Effector memory CD8-positive, alpha-beta T cell (primary cell): ENCODE data around the gene MAP2.

Source experiments
- ATAC-seq: fragments of 150-1000 bp; cut with Tn5 transposase; replicated peaks from 2 replicates; pipeline ENCODE4 v1.10.0; 2021; ENCODE audit warnings: mild to moderate bottlenecking, moderate library complexity
- DNase-seq, 3 experiments: peaks; one replicate each; pipeline ENCODE4 v3.0.0; 2021
- H3K27ac Mint-ChIP-seq, 2 donors: one replicate each; pipeline ENCODE4 v1.8.0; 2022; ENCODE audit warnings: mild to moderate bottlenecking in 2 of 2, mixed read lengths in 2 of 2, moderate library complexity in 2 of 2
- H3K27me3 Mint-ChIP-seq, 2 donors: one replicate each; pipeline ENCODE4 v1.8.0; 2022; ENCODE audit warnings: mixed read lengths in 2 of 2
- H3K36me3 Mint-ChIP-seq: one replicate; pipeline ENCODE4 v1.8.0; 2022; ENCODE audit warnings: mild to moderate bottlenecking, moderate library complexity, mixed read lengths; ENCODE audit not compliant: insufficient read depth
- H3K4me1 Mint-ChIP-seq, 2 donors: one replicate each; pipeline ENCODE4 v1.8.0; 2022; ENCODE audit warnings: low read depth in 2 of 2, mixed read lengths in 2 of 2
- H3K4me3 Mint-ChIP-seq, 2 donors: one replicate each; pipeline ENCODE4 v1.8.0; 2022; ENCODE audit warnings: mild to moderate bottlenecking in 2 of 2, mixed read lengths in 2 of 2, moderate library complexity in 2 of 2
- H3K9me3 Mint-ChIP-seq, 2 donors: one replicate each; pipeline ENCODE4 v1.8.0; 2022; ENCODE audit warnings: mixed read lengths in 2 of 2

The MAP2 gene

DNA sequence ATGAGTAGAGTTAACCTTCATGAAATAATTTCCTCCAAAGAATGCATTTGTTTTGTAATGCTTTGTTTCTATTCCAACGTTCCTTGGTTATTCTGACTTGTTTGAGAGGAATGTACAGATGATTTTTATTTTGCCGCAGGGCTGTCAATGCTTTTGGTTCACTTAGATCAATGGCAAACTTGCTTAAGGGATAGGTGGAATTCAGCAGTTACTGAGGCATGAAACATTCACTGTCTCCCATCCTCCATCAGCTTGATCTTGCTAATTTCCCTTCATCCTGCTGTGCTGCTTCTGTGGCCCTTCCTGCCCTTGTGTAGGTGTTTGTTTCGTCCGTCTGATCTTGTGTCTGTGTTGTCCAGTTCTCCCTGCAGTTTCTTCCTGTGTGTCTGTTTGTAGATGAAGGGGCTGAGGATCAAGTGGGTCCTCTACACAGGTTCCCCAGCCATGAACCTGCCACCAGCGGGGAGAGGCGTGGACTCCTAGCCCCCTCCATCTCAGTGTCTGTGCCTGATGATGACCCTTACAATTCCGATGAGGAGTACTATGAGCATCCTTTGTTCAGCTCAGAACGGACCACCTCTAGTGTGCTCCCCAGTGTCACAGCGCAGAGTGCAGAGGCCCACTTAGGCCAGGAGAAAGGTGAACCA is 263.6 kb downstream of the MAP2 start:
- no peak for ATAC-seq
- DNase-seq: no peak
- Mint-ChIP-seq H3K4me3 (no peak overlapping the region), H3K36me3 (peaks cover 4% of the 10 kb centered on the region), H3K27ac (no peak overlapping the region), H3K9me3 (no peaks in the 10 kb centered on the region), H3K27me3 (no peaks in the 10 kb centered on the region), H3K4me1 (no peaks in the 10 kb centered on the region)

DNA sequence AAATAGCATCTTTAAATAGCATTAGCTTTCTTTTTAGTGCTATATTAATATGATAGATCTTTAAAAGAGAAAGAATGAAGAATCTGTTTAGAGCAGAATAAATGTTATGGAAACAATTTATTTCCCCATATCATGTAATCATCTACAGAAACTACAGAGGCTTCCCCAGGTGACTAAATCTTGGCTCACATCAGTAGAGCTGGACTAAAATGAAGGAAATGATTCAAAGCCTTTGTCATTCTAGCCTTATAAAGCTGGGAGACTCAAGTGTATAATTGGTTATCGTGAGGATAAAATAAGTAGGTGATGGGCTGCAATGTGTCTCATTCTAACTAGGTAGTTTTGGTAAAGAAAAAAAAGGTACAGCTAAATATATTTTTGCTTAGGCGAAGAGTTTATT is 264.5 kb downstream of the MAP2 start:
- Mint-ChIP-seq H3K36me3 (peaks cover 4% of the 10 kb centered on the region), H3K4me1 (no peaks in the 10 kb centered on the region), H3K27ac (no peak overlapping the region), H3K4me3 (no peak overlapping the region), H3K27me3 (no peaks in the 10 kb centered on the region), H3K9me3 (no peaks in the 10 kb centered on the region)
- ATAC-seq (no peak), DNase-seq (no peak)

DNA sequence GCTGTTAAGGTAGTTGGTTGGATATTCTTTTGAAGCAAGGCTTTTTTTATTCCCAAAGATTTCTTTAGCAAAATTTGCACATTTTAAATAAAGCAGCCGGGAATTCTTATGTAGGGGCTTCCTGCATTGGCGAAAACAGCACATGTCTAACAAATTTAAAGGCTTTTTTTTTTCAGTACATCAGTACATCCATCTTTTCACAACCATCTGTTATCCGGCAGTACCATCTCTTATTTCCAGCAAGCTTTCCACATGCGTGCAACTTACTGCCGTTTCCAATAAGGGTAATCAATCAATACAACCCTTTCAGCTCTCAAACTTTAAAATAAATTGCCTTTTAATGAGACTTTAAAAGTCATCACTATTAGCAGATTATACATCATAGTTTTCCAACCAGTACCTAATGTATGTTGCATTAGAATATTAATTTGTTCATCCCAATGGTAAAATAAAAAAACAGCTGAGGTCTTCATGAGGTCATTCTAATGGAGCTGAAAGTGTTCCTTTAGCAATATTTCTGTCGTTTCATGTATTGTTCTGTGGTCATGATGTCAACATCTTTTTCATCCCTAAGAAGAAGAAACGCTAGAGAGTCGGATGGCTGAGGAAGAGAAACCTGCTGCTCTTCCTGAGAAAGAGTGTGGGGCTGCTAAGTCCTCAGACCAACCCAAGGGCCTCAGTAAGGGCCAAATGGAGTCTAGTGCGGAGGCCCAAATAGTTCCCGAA is 266.3 kb downstream of the MAP2 start:
- no peak overlapping the region for H3K4me3 Mint-ChIP-seq

DNA sequence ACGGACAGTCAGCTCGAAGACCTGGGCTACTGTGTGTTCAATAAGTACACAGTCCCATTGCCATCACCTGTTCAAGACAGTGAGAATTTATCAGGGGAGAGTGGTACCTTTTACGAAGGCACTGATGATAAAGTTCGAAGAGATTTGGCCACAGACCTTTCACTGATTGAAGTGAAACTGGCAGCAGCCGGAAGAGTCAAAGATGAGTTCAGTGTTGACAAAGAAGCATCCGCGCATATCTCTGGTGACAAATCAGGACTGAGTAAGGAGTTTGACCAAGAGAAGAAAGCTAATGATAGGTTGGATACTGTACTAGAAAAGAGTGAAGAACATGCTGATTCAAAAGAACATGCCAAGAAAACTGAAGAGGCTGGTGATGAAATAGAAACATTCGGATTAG is 270.9 kb downstream of the MAP2 start:
- no peaks in the 10 kb centered on the region for H3K27me3 Mint-ChIP-seq
- H3K27ac Mint-ChIP-seq: no peak overlapping the region
- DNase-seq: no peak
- H3K4me3 Mint-ChIP-seq: no peak overlapping the region
- no peak for ATAC-seq
- H3K4me1 Mint-ChIP-seq: no peaks in the 10 kb centered on the region
- no peaks in the 10 kb centered on the region for H3K9me3 Mint-ChIP-seq
- H3K36me3 Mint-ChIP-seq: peaks cover 4% of the 10 kb centered on the region

More for the DNA sequence above, 266.3 kb downstream of the MAP2 start:
- H3K27me3 Mint-ChIP-seq: no peaks in the 10 kb centered on the region
- no peaks in the 10 kb centered on the region for H3K9me3 Mint-ChIP-seq
- no peak overlapping the region for H3K27ac Mint-ChIP-seq
- no peak for ATAC-seq
- peaks cover 4% of the 10 kb centered on the region for H3K36me3 Mint-ChIP-seq
- H3K4me1 Mint-ChIP-seq: no peaks in the 10 kb centered on the region
- no peak for DNase-seq

DNA sequence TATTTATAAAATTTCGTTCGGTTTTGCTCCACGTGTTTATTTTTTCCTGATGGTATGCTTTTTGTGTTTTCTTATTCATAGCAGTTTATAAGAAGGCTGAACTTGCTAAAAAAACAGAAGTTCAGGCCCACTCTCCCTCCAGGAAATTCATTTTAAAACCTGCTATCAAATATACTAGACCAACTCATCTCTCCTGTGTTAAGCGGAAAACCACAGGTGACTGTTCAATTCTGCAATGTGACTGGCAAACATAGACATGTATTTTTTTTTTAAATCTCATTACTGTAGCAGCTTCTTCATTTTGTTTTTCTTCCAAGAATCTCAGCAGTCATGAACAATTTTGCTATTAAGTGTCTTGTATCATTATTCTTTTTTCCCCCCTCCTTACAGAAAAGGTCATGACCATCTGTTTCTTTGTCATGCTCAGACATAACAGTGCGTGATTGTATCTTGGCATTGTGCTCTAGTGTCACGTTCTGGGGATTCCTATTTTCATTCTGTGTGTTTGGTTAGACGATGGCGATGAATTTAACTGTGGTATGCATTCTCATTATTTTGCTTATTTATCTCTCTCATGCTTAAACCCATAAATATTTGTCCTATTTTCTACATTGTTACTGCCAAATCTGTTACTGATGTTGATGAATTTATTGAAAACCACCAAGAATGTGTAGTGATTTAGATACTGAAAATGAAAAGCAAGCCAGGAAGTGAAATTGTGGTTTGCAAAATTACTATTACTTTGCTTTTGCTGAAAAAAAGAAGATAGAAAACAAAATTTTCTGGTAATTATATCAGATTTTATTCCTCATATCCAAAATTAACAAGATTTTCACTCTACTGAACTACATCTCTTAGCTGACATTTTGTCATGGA is 273.2 kb downstream of the MAP2 start:
- Mint-ChIP-seq H3K4me1 (no peaks in the 10 kb centered on the region), H3K4me3 (no peak overlapping the region), H3K27me3 (no peaks in the 10 kb centered on the region), H3K36me3 (no peaks in the 10 kb centered on the region), H3K27ac (no peak overlapping the region), H3K9me3 (no peaks in the 10 kb centered on the region)
- DNase-seq: no peak
- no peak for ATAC-seq

DNA sequence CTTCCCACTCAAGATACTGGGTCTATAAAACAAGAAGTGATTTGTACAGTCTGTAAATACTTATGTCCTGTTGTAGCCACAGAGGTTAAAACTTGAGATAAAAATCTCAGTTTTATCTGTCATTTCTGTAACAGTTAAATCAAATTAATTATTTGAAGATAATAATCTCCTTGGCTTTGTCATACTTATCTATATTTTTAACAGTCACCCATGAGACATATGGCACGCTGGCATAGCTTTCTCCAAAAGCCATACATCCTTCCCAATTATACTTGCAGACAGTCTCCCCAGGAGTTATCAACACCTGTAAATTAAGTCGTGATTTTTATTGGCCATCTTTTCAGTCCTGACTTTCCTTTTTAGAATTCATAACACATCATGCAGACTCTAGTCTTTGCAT is 278.9 kb downstream of the MAP2 start:
- H3K4me3 Mint-ChIP-seq: no peak overlapping the region
- DNase-seq (no peak), ATAC-seq (no peak)
- no peaks in the 10 kb centered on the region for H3K9me3 Mint-ChIP-seq
- no peaks in the 10 kb centered on the region for H3K36me3 Mint-ChIP-seq
- no peaks in the 10 kb centered on the region for H3K27me3 Mint-ChIP-seq
- H3K4me1 Mint-ChIP-seq: no peaks in the 10 kb centered on the region
- no peak overlapping the region for H3K27ac Mint-ChIP-seq

DNA sequence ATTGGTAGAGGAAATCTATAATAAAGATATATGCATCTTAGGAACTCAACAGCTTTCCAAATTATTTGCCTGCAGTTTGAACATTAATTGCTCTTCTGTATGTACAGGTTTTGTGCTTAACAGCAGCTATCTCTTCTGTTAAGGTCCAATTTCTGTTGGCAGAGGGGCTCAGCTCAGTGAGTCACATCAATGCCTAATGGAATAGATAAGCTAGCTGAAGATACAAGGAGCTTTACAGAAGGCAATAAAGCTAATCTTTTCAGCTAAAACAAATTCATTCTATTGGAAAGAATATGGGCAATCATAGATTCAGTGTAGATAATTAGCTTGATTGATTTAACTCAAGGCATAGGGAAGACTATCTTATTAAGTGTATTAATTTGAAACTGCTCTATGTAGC is 289.4 kb downstream of the MAP2 start:
- no peak for ATAC-seq
- Mint-ChIP-seq H3K9me3 (no peaks in the 10 kb centered on the region), H3K4me3 (no peak overlapping the region), H3K4me1 (no peaks in the 10 kb centered on the region), H3K27me3 (no peaks in the 10 kb centered on the region), H3K36me3 (no peaks in the 10 kb centered on the region), H3K27ac (no peak overlapping the region)
- no peak for DNase-seq

DNA sequence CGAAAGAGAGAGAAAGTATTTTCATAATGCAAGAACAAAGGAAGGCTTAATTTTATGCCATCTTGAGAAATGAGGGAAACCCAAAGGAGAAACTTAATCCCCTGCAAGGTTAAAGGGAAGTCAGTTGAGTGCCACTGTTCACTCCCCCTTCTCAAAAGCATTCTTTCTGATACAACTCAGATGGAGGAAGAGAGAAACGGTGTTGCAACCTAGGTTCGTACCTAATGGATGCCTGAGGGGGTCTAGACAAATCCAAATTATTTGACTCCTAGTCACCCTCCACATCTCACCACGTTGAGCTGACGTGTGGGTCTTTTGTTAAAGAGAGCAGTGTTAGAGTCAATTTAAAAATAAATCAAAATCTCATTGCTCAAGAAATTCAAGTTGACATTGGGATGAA is 295.2 kb downstream of the MAP2 start:
- Mint-ChIP-seq H3K27ac (no peak overlapping the region), H3K4me1 (no peaks in the 10 kb centered on the region), H3K36me3 (no peaks in the 10 kb centered on the region), H3K4me3 (no peak overlapping the region), H3K9me3 (peaks cover 2 to 5% of the 10 kb centered on the region in 2 donors), H3K27me3 (no peaks in the 10 kb centered on the region)
- ATAC-seq: no peak
- DNase-seq: no peak

DNA sequence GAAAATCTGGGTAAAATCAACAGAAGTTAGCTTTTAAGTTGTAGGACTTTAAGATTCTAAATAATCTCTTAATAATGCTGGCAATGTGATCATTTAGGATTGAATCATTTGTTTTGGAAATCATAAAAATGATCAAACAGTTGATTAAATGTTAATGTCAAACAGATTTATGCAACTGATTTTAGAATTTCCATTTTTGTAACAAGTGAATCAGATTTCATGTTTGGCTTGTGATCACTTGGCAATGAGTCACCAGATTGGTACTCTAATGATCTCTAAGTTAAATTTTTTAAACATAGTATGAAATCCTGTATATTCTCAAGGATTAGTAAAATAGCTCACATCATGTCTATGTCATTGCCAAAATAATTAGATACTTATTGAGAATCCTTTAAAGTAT is 297.6 kb downstream of the MAP2 start:
- no peaks in the 10 kb centered on the region for H3K27me3 Mint-ChIP-seq

DNA sequence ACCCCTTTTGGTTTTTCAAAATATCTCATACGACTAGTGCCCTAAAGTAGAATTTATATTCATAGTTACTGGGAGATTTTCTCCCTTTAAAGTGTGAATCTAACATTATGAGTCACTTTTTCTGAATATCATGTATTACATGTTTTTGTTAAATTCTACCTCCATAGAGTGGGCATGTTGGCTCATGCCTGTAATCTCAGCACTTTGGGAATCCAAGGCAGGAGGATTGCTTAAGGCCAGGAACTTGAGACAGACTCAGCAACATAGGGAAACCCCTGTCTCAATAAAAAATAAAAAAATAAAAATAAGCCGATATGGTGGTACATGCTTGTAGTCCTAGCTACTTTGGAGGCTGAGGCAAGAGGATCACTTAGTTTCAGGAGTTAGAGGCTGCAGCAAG is 302.5 kb downstream of the MAP2 start:
- peaks cover 2 to 7% of the 10 kb centered on the region in 2 donors for H3K9me3 Mint-ChIP-seq
- no peak for ATAC-seq
- no peaks in the 10 kb centered on the region for H3K4me1 Mint-ChIP-seq
- no peak overlapping the region for H3K27ac Mint-ChIP-seq
- DNase-seq: no peak
- H3K4me3 Mint-ChIP-seq: no peak overlapping the region
- no peaks in the 10 kb centered on the region for H3K36me3 Mint-ChIP-seq
- no peaks in the 10 kb centered on the region for H3K27me3 Mint-ChIP-seq

More for the DNA sequence above, 297.6 kb downstream of the MAP2 start:
- H3K4me3 Mint-ChIP-seq: no peak overlapping the region
- DNase-seq (no peak), ATAC-seq (no peak)
- no peaks in the 10 kb centered on the region for H3K4me1 Mint-ChIP-seq
- peaks cover 2 to 7% of the 10 kb centered on the region in 2 donors for H3K9me3 Mint-ChIP-seq
- H3K27ac Mint-ChIP-seq: no peak overlapping the region
- H3K36me3 Mint-ChIP-seq: no peaks in the 10 kb centered on the region

DNA sequence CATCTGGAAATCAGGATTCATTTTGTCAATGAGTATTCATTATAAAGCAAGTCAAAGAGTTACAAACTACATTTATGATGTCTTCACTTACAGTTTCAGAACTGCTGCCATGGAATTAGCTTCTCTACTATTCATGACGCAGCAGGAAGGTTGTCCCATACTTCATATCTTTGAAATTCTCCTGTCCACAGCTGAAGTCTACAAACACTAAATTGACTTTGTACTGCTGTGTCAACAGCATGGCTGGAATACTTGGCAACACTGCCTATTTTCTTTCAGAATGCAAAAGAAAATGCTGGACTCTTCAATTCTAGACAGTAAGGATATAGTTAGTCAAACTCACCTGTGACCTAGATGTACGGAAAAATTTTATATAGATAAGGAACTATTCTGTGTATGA is 303.2 kb downstream of the MAP2 start:
- no peak for ATAC-seq
- H3K27me3 Mint-ChIP-seq: no peaks in the 10 kb centered on the region
- no peaks in the 10 kb centered on the region for H3K36me3 Mint-ChIP-seq
- peaks cover 2 to 7% of the 10 kb centered on the region in 2 donors for H3K9me3 Mint-ChIP-seq
- no peak overlapping the region for H3K27ac Mint-ChIP-seq
- H3K4me3 Mint-ChIP-seq: no peak overlapping the region
- no peak for DNase-seq
- no peaks in the 10 kb centered on the region for H3K4me1 Mint-ChIP-seq

DNA sequence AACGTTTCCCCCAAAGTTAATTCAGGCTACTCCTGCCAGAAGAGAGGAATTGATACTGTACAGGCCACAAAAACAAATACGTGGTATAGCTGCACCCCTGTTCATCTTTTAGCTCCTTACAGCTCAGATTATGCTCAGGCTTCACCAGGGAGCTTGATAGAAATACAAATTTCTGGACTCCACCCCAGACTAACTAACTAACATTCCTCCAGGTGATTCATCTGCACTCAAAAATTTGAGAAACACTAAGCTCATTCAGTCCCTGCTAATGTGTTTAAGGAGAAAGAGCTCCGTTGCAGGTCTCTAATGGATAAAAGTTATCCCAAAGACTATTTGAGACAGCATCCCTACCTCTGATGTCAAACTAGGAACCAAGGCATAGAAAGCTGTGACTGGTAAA is 311.0 kb downstream of the MAP2 start:
- DNase-seq (no peak), ATAC-seq (no peak)
- peaks cover 0 to 2% of the 10 kb centered on the region in 2 donors for H3K9me3 Mint-ChIP-seq

DNA sequence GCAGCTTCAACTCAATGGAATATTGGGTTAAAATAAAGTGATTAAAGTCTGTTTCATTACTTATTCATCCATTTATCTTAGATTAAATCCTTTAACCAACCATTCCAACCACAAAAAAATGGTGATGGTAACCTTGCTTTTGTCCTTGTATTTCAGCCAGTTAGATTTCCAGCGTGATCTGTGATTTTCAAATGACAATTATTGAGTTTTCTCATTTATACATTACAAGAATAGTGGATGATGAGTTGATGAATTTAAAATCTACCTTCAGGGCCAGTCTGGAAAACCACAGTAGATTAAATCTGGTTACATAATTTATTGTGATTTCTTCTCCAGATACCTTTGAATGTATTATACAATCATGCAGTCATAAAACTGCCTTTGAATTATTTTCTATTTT is 318.1 kb downstream of the MAP2 start:
- no peak for ATAC-seq
- Mint-ChIP-seq H3K9me3 (peaks cover 0 to 2% of the 10 kb centered on the region in 2 donors), H3K36me3 (no peaks in the 10 kb centered on the region), H3K27ac (no peak overlapping the region), H3K4me1 (no peaks in the 10 kb centered on the region), H3K4me3 (no peak overlapping the region), H3K27me3 (no peaks in the 10 kb centered on the region)
- no peak for DNase-seq

More for the DNA sequence above, 311.0 kb downstream of the MAP2 start:
- Mint-ChIP-seq H3K27me3 (no peaks in the 10 kb centered on the region), H3K36me3 (no peaks in the 10 kb centered on the region), H3K4me3 (no peak overlapping the region), H3K4me1 (no peaks in the 10 kb centered on the region), H3K27ac (no peak overlapping the region)

DNA sequence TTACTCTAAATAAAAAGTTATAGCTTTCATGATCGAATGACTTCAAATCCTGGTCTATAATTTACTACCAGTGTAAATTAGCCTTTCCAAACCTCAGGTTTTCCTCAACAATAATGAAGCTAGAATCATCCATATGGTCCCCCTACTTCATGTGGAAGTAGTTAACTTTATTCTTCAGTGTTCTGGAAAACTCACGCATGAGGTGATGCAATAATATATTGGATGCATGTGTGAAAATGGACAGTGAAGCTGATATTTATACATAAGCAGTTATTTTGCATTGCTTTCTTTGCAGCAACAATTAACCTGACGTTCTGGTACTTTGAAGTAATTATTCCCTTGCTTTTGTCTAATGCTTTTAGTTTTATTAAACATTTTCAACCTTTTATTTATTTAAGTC is 329.2 kb downstream of the MAP2 start:
- DNase-seq (no peak), ATAC-seq (no peak)
- Mint-ChIP-seq H3K4me1 (no peaks in the 10 kb centered on the region), H3K27ac (no peak overlapping the region), H3K36me3 (no peaks in the 10 kb centered on the region), H3K4me3 (no peak overlapping the region), H3K27me3 (peaks cover 12 to 20% of the 10 kb centered on the region in 2 donors), H3K9me3 (peaks cover 0 to 5% of the 10 kb centered on the region in 2 donors)
